ENCODE results near the gene THSD7A. TPM values are rescaled to one million over a fixed set of nuclear protein-coding genes. Genes with fewer than 3 reads are reported as not detected.

The THSD7A gene
- total RNA-seq, 2 experiments from 2014 or later = not detected

GRCh38 chr7:11570922-11571550 lies 261.0 kb downstream of the THSD7A start:
- CTCF ChIA-PET = no interaction called here
- no peak overlapping the region for H3K4me3 Mint-ChIP-seq

DNA sequence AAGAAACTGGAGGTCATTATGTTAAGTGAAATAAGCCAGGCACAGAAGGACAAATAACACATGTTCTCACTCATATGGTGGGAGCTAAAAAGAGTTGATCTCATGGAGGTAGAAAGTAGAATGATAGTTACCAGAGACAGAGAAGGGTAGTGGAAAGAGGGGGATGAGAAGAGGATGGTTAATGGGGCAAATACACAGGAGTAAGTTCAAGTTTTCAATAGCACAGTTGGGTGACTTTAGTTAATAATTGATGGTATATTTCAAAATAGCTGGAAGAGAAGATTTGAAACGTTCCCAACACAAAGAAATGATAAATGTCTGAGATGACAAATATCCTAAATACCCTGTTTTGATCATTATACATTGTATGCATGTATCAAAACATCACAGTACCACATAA lies 261.8 kb downstream of the THSD7A start:
- Mint-ChIP-seq H3K9me3 (no peaks in the 10 kb centered on the region), H3K36me3 (no peaks in the 10 kb centered on the region), H3K27ac (no peak overlapping the region), H3K27me3 (no peaks in the 10 kb centered on the region), H3K4me3 (no peak overlapping the region), H3K4me1 (ENCODE audit: low read depth) (no peaks in the 10 kb centered on the region)
- ChIA-PET CTCF (no interaction called here), POLR2A (no interaction called here)
- intact Hi-C loops (cut with micrococcal nuclease) = no loop called here
- no peak for DNase-seq

More at GRCh38 chr7:11570922-11571550, 261.0 kb downstream of the THSD7A start:
- Mint-ChIP-seq H3K27me3 (no peaks in the 10 kb centered on the region), H3K4me1 (ENCODE audit: low read depth) (no peaks in the 10 kb centered on the region), H3K9me3 (no peaks in the 10 kb centered on the region), H3K27ac (no peak overlapping the region), H3K36me3 (no peaks in the 10 kb centered on the region)
- DNase-seq = no peak
- POLR2A ChIA-PET = no interaction called here
- intact Hi-C loops (cut with micrococcal nuclease) = no loop called here

GRCh38 chr7:11567571-11567970 lies 264.4 kb downstream of the THSD7A start:
- H3K4me1 Mint-ChIP-seq (ENCODE audit: low read depth) = no peaks in the 10 kb centered on the region
- CTCF ChIA-PET = no interaction called here
- H3K27ac Mint-ChIP-seq = no peak overlapping the region
- DNase-seq = no peak
- POLR2A ChIA-PET = no interaction called here
- no peaks in the 10 kb centered on the region for H3K27me3 Mint-ChIP-seq
- H3K9me3 Mint-ChIP-seq = no peaks in the 10 kb centered on the region
- no peak overlapping the region for H3K4me3 Mint-ChIP-seq
- intact Hi-C loops (cut with micrococcal nuclease) = no loop called here
- H3K36me3 Mint-ChIP-seq = no peaks in the 10 kb centered on the region

DNA sequence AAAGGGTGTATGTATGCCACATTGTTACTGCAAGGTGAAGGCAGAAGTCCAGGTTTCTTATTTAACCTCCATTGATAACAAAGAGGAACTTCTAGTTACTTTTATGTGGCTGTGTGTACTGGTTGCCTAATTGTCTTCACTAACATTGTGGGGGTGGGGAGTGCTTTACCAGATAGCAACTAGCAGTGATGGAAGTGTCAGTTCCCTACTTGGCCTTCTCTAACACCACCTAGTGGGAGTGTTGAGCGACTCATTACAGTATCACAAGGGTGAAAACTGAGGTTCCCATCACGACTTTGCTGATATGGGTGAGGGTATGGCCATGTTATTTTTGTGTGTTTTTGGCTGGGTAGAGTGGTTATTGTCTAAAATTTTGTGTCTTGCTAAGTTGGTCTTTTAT lies 274.4 kb downstream of the THSD7A start:
- Mint-ChIP-seq H3K4me1 (ENCODE audit: low read depth) (no peaks in the 10 kb centered on the region), H3K36me3 (no peaks in the 10 kb centered on the region), H3K27me3 (no peaks in the 10 kb centered on the region), H3K27ac (no peak overlapping the region), H3K4me3 (no peak overlapping the region), H3K9me3 (no peaks in the 10 kb centered on the region)
- ChIA-PET POLR2A (no interaction called here), CTCF (no interaction called here)
- intact Hi-C loops (cut with micrococcal nuclease) = no loop called here
- DNase-seq = no peak

GRCh38 chr7:11552676-11553296 lies 279.2 kb downstream of the THSD7A start:
- Mint-ChIP-seq H3K36me3 (no peaks in the 10 kb centered on the region), H3K27me3 (no peaks in the 10 kb centered on the region), H3K27ac (no peak overlapping the region), H3K4me1 (ENCODE audit: low read depth) (no peaks in the 10 kb centered on the region), H3K9me3 (peaks cover 3% of the 10 kb centered on the region), H3K4me3 (no peak overlapping the region)
- ChIA-PET CTCF (no interaction called here), POLR2A (no interaction called here)
- DNase-seq = no peak
- intact Hi-C loops (cut with micrococcal nuclease) = no loop called here

GRCh38 chr7:11551470-11551869 lies 280.5 kb downstream of the THSD7A start:
- no peak for DNase-seq
- intact Hi-C loops (cut with micrococcal nuclease) = no loop called here
- Mint-ChIP-seq H3K9me3 (peaks cover 3% of the 10 kb centered on the region), H3K27me3 (no peaks in the 10 kb centered on the region), H3K27ac (no peak overlapping the region), H3K4me3 (no peak overlapping the region), H3K4me1 (ENCODE audit: low read depth) (no peaks in the 10 kb centered on the region), H3K36me3 (no peaks in the 10 kb centered on the region)
- POLR2A ChIA-PET = no interaction called here
- CTCF ChIA-PET = no interaction called here

- H3K27me3 Mint-ChIP-seq = no peaks in the 10 kb centered on the region
- CTCF ChIA-PET = no interaction called here
These were observed 283.5 kb downstream of the THSD7A start for GRCh38 chr7:11548532-11548931.

GRCh38 chr7:11541330-11541729 lies 290.7 kb downstream of the THSD7A start:
- Mint-ChIP-seq H3K27me3 (no peaks in the 10 kb centered on the region), H3K4me3 (no peak overlapping the region), H3K27ac (no peak overlapping the region), H3K9me3 (peaks cover 5% of the 10 kb centered on the region), H3K36me3 (no peaks in the 10 kb centered on the region), H3K4me1 (ENCODE audit: low read depth) (no peaks in the 10 kb centered on the region)
- CTCF ChIA-PET = no interaction called here
- intact Hi-C loops (cut with micrococcal nuclease) = no loop called here
- POLR2A ChIA-PET = no interaction called here
- no peak for DNase-seq

More at GRCh38 chr7:11548532-11548931, 283.5 kb downstream of the THSD7A start:
- H3K9me3 Mint-ChIP-seq = peaks cover 3% of the 10 kb centered on the region
- H3K36me3 Mint-ChIP-seq = no peaks in the 10 kb centered on the region
- no peak overlapping the region for H3K27ac Mint-ChIP-seq
- no peaks in the 10 kb centered on the region for H3K4me1 Mint-ChIP-seq (ENCODE audit: low read depth)
- intact Hi-C loops (cut with micrococcal nuclease) = no loop called here
- POLR2A ChIA-PET = no interaction called here
- H3K4me3 Mint-ChIP-seq = no peak overlapping the region
- DNase-seq = no peak

DNA sequence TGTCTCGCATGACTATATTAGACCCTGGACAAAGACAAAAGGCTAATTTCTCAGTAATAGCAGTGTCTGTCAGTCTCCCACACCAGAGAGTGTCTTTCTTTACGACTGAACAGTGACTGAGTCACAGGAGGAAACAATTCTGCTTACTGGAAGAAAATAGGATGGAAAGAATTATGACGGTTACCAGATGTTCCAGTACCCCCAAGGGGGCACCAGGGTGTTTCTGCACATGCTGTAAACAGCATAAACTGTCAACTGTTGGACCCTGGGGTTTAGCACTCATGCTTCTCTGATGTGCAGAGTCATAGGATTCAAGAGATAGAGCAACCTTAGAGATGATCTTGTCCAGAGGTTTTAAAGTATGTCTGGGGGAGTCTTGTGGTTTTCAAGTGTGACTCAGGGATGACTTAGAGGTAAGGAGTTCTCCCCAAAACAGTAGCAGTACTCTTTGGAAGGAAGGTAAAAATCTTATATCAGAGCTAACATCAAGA lies 291.7 kb downstream of the THSD7A start:
- intact Hi-C loops (cut with micrococcal nuclease) = no loop called here
- Mint-ChIP-seq H3K4me3 (no peak overlapping the region), H3K9me3 (peaks cover 5% of the 10 kb centered on the region), H3K27me3 (no peaks in the 10 kb centered on the region), H3K36me3 (no peaks in the 10 kb centered on the region), H3K27ac (no peak overlapping the region), H3K4me1 (ENCODE audit: low read depth) (no peaks in the 10 kb centered on the region)
- no peak for DNase-seq
- CTCF ChIA-PET = no interaction called here
- POLR2A ChIA-PET = no interaction called here

- Mint-ChIP-seq H3K4me3 (no peak overlapping the region), H3K27ac (no peak overlapping the region), H3K27me3 (no peaks in the 10 kb centered on the region), H3K36me3 (no peaks in the 10 kb centered on the region), H3K9me3 (peaks cover 5% of the 10 kb centered on the region), H3K4me1 (ENCODE audit: low read depth) (no peaks in the 10 kb centered on the region)
- POLR2A ChIA-PET = no interaction called here
- CTCF ChIA-PET = no interaction called here
- DNase-seq = no peak
- intact Hi-C loops (cut with micrococcal nuclease) = no loop called here
These were observed 292.1 kb downstream of the THSD7A start for GRCh38 chr7:11539853-11540252.

- Mint-ChIP-seq H3K27me3 (no peaks in the 10 kb centered on the region), H3K4me3 (no peak overlapping the region), H3K9me3 (peaks cover 5% of the 10 kb centered on the region), H3K27ac (no peak overlapping the region), H3K4me1 (ENCODE audit: low read depth) (no peaks in the 10 kb centered on the region), H3K36me3 (no peaks in the 10 kb centered on the region)
- CTCF ChIA-PET = no interaction called here
- DNase-seq = no peak
- intact Hi-C loops (cut with micrococcal nuclease) = no loop called here
- POLR2A ChIA-PET = no interaction called here
These were observed 293.2 kb downstream of the THSD7A start for GRCh38 chr7:11538751-11539299.

DNA sequence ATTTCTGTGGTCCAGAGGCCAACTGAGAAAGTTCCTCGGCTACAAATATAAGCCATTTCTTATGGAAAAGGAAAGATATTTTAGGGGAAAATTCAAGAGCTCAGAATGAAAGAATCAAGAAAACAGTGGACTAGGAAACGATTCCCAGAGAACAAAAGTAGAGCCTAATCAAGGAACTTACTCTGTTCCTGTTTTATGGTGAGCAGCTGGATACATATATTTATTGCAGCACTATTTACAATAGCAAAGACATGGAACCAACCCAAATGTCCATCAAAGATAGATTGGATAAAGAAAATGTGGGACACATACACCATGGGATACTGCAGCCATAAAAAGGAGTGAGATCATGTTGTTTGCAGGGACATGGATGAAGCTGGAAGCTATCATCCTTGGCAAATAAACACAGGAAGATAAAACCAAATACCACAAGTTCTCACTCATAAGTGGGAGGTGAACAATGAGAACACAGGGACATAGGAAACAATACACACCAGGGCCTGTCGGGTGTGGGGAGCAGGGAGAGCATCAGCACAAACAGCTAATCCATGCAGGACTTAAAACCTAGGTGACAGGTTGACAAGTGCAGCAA lies 298.7 kb downstream of the THSD7A start:
- Mint-ChIP-seq H3K36me3 (no peaks in the 10 kb centered on the region), H3K27me3 (no peaks in the 10 kb centered on the region), H3K27ac (no peak overlapping the region), H3K9me3 (peaks cover 5% of the 10 kb centered on the region), H3K4me3 (no peak overlapping the region), H3K4me1 (ENCODE audit: low read depth) (no peaks in the 10 kb centered on the region)
- no peak for DNase-seq
- ChIA-PET POLR2A (no interaction called here), CTCF (no interaction called here)
- intact Hi-C loops (cut with micrococcal nuclease) = no loop called here

GRCh38 chr7:11529382-11529781 lies 302.6 kb downstream of the THSD7A start:
- CTCF ChIA-PET = no interaction called here
- Mint-ChIP-seq H3K27ac (no peak overlapping the region), H3K4me3 (no peak overlapping the region), H3K9me3 (no peaks in the 10 kb centered on the region), H3K36me3 (no peaks in the 10 kb centered on the region), H3K4me1 (ENCODE audit: low read depth) (no peaks in the 10 kb centered on the region), H3K27me3 (no peaks in the 10 kb centered on the region)
- no peak for DNase-seq
- POLR2A ChIA-PET = no interaction called here
- intact Hi-C loops (cut with micrococcal nuclease) = no loop called here
